GM19240 (cell line): Measurements from ENCODE around the gene FCGR1A.
"Not testable (repeated sequence)": the region's sequence is repeated elsewhere in the genome, so short reads cannot be mapped to it uniquely, and the experiment has no call there.

Source experiments
- DNase-seq: peaks from one replicate; pipeline ENCODE4 v3.0.0; 2011; ENCODE audit warnings: low spot score; ENCODE audit not compliant: insufficient read length

The FCGR1A gene

DNA sequence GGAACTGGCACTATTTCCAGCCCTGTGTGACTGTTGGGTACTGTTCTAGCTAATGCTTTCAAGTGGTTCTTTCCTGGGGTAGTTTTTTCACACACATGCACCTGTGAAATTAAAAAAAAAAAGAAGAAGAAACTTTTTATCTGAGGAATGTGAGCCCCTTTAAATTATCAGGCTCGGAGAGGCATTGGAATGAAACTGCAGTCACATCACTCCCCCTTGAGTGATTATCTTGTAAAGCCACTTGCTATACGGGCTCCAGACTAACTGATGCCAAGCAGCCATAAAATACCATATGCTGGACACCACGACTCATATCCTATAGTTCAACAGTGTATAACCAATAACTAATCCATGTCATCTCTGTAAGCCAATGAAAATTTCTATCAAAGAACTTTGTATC lies 5.4 kb upstream of the FCGR1A start:
- not testable (repeated sequence) for DNase-seq

- DNase-seq, result not testable (repeated sequence)
Measured at GRCh38 chr1:149778313-149778712, 4.2 kb upstream of the FCGR1A start.

- DNase-seq, result not testable (repeated sequence)
Measured at GRCh38 chr1:149781413-149781984, 995 bp upstream of the FCGR1A start.

DNA sequence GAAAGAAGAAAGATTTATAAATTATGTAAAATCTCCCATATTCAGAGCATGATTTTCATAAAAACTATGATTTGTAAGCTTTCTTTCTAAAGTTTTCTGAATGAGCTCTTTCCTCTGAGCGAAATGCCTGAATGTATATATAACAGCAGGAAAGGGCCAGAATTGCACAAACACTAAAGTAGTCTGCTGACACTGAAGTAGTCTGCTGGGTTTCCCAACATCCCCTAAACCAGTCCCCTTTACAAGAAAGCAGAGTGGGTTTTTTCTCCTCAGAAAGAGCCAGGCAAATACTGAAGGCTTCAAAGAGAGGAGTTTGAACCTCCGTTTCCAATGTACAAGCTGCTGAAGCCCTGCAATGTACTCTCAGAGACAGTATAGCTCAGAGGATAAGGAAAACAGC lies 795 bp downstream of the FCGR1A start:
- DNase-seq, result not testable (repeated sequence)

- DNase-seq, result not testable (repeated sequence)
Measured at GRCh38 chr1:149783868-149784267, 1.4 kb downstream of the FCGR1A start.

DNA sequence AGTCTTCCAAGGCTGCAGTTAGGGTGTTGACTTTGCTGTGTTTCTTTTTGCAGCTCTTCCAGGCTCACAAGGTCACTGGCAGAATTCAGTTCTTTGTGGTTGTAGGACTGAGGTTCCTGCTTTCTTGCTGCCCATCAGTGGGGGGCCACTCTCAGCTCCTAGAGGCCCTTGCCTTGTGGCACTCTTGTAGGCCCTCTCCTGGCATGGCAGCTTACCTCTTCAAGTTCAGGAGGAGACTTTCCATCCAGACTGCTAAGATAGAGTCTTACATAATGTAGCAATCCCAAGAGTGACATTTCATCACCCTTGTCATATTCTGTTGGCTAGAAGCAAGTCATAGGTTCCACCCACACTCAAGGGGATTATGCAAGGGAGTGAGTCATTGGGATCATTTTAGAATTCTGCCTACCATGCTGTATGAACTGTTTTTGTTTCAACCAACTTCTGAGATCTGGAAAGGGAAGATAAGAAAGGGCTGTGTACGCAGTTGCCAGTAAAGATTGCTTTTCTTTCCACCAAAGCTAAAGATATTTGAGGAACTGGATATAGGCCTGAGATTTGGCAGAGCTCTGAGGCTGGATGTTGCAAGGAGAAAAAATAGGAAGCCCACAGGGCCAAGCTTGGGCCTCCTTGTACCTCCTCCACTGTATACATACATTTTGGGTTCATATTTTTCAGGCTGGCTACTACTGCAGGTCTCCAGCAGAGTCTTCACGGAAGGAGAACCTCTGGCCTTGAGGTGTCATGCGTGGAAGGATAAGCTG lies 5.4 kb downstream of the FCGR1A start:
- not testable (repeated sequence) for DNase-seq

DNA sequence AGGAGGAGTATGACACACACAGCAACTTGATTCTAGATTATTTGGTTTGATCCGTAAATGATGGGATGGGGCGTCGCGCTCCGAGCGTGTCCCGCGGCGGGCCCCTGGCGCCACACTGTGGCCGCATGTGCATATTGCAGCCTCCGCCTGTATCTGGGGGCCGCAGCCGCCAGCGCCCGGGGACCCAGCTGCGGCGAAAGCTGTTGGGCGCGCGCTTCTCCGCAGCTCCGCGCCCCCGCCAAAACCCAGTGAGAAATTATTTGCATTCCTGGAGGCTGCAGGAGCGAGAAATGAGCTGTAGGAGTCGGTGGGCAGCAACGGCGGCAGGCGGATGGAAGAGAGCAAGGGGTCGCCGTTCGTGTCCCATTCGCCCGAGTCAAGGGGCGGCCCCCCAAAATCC lies 10.0 kb downstream of the FCGR1A start:
- DNase-seq, result not testable (repeated sequence)

- DNase-seq, result peak; percentile 8
Measured at GRCh38 chr1:149792912-149793515, 10.5 kb downstream of the FCGR1A start.

DNA sequence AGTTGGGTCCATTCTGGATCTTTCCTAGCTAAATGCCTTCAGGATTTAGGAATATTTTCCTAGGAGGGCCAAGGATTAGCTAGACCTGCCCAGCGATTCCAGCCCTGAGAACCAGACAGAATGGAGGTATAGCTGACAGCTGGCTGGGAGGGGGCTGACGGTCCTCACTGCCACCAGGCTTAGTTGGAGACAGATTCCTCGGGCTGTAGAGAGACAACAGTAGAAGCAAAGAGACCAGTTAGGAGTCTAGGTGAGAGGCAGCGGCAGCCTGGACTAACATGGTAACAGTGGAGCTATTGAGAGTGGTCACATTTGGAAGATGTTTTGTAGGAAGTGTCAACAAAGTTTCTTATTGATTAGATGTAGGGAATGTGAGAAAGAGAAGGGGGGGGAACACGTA lies 11.4 kb downstream of the FCGR1A start:
- DNase-seq, result not testable (repeated sequence)

DNA sequence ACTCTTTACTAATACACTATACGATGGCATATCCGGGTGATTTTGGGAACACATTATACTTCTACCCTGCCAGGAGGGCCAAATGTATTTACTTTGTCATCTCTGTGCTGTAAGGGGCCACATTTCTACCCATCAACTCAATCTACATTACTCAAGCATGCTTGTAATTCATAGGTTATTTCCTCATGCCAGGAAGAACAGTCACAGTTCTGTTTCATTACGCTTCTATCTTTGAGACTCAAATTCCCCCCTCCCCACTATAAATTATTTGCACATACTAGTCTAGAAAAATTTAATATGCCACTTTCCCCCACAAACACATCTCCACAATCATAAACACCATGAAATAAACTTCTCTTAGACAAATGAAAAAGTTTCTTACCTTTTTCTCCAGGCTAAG lies 19.1 kb downstream of the FCGR1A start:
- DNase-seq, result not testable (repeated sequence)

- DNase-seq, result not testable (repeated sequence)
Measured at GRCh38 chr1:149804417-149805080, 22.1 kb downstream of the FCGR1A start.

DNA sequence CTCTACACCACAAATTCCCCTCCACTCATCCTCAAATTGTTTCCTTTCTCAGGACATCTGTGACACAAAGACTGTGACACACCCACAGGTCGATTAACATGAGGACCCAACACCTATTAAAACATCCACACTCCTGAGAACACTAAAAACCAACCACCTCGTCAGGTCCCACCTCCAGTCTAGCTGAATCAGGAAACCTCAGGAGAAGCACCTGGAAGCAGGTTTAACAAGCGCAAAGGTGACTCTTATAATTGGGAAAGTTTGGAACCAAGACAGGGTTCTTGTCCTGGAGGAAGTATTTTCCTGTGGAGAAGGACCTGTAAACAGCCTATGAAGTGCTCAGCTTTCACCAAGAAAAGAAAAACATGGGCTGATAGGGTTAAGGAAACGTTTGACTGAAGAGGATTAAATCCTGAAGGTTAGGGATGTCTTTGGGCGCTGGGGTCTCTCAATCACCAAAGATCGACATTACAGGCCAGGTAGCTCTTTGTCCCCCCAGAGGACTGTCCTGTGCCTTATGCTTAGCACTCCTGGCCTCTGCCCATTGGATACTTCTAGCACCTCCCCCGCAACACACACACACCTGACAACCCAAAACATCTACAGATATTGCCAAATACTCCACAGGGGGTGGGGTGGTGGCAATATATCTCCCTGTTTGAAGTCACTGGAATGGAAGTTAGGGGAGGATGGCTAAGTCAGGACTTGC lies 28.4 kb downstream of the FCGR1A start:
- DNase-seq, result not testable (repeated sequence)

GRCh38 chr1:149811514-149811889 lies 29.0 kb downstream of the FCGR1A start:
- not testable (repeated sequence) for DNase-seq

DNA sequence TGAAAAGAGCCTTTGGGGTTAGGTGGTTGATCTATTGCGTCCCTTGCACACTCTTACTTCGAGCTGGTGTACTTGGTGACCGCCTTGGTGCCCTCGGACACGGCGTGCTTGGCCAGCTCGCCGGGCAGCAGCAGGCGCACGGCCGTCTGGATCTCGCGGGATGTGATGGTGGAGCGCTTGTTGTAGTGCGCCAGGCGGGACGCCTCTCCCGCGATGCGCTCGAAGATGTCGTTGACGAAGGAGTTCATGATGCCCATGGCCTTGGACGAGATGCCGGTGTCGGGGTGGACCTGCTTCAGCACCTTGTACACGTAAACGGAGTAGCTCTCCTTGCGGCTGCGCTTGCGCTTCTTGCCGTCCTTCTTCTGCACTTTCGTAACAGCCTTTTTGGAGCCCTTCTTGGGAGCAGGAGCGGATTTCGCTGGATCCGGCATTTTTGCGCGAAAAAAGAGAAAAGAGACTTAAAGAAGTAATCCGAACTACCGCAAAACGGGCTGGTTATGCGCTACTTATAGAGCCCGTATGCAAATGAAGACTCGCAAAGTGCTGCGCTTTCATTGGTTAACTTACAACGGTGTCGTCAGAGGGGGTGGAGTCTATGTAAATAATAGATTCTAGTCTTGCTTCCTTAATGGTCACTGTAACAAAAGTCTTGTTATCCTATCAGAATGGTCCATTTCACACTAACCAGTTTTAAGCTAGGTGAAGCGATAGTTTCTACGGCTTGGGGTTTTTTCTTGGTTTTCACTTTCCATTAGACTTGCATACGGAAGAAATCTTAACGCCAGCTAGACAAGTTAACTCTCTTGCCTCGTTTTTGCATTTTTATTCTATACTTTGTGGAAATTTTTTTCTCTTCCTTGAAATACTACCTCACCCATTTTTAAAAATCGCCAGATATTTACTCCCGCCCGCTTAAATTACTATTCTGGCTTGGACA lies 29.7 kb downstream of the FCGR1A start:
- DNase-seq, result peak; percentile 0

DNA sequence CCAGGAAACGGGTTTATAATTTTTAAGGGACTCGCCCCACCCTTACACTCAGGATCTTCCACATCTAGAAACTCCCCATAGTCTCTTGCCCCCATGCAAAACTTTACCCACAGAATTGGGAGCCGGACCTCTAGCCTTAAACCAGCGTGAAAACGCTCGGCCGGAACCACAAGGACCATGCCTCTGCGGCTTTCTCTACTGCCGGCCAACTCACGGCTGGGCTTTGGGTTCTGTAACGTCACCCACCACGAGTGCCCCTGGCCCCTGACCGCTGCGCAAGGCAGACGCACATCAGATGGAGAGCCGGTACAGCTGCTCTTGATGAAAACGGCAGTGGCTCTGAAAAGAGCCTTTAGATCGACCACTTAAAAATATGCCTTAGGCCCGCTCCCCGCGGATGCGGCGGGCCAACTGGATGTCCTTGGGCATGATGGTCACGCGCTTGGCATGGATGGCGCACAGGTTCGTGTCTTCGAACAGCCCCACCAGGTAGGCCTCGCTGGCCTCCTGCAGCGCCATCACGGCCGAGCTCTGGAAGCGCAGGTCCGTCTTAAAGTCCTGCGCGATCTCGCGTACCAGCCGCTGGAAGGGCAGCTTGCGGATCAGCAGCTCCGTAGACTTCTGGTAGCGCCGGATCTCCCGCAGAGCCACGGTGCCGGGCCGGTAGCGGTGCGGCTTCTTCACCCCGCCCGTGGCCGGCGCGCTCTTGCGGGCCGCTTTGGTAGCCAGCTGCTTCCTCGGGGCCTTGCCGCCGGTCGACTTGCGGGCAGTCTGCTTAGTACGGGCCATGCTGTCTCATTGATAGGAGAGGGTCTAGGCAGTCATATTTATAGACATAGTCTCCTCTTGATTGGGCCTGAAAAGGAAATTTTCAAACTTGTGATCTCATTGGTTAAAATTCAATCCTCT lies 30.7 kb downstream of the FCGR1A start:
- DNase-seq, result not testable (repeated sequence)

- DNase-seq, result not testable (repeated sequence)
Measured at GRCh38 chr1:149820387-149820786, 37.9 kb downstream of the FCGR1A start.

- not testable (repeated sequence) for DNase-seq
Measured at GRCh38 chr1:149826555-149826954, 44.1 kb downstream of the FCGR1A start.

DNA sequence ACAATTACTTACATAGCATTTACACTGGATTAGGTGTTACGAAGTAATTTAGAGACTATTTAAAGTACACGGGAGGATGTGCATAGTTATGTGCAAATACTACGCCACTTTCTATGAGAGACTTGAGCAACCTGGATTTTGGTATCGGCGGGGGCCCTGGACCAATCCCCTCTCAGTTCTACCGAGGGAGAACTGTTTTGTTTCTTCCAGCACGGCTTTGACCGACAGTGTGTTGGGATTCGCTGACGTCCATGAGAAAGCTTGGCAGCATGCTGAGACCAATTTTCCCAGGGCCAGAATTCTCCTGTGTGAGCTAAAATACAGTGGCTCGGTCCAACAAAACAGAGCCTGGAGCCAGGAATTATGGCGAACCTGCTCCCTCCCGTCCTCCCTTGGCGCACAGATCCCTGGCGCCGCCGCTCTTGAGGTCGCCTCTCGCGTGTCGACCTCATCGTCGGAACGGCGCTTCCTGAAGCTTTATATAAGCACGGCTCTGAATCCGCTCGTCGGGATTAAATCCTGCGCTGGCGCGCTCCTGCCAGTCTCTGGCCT lies 49.3 kb downstream of the FCGR1A start:
- not testable (repeated sequence) for DNase-seq
